NCI-H2227 (cell line): ENCODE measurements around the gene SHISA4.
"Not testable (repeated sequence)": the region's sequence is repeated elsewhere in the genome, so short reads cannot be mapped to it uniquely, and the experiment has no call there.

Source experiments
- DNase-seq: peaks from one replicate; lab custom pipeline; 2025; ENCODE audit not compliant: unreplicated experiment; lab: John Stamatoyannopoulos, UW

SHISA4 gene

DNA sequence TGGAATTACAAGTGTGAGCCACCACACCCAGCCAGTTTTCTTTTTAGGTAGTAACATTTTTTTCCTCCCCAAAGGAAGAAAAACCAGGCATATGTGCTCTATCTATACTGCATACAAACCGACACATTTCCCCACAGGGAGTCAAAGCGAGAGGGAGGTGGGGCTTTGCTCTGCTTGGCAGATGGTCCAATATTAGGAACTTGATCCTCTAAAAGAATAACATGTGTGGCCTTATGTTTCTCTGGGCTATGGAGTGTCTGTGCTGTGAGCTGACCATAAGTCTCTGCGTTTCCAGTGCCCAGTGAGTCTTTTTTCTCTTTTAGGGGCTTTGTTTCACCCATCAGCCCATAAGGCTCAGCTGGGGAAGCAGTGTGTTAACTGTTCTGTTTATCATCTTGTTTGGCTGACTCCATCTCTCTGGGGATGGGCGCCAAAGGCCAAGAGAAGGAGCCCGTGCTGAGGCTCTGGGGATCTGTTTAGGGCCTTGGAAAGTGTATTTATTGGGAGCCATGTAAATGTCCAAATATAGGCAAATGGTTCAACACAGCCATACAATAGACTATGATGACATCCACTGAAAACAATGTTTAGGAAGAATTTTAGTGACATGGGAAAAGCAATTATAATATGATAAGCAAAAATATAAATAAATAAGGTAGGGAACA lies 37.4 kb downstream of the SHISA4 start:
- DNase-seq, result no peak

DNA sequence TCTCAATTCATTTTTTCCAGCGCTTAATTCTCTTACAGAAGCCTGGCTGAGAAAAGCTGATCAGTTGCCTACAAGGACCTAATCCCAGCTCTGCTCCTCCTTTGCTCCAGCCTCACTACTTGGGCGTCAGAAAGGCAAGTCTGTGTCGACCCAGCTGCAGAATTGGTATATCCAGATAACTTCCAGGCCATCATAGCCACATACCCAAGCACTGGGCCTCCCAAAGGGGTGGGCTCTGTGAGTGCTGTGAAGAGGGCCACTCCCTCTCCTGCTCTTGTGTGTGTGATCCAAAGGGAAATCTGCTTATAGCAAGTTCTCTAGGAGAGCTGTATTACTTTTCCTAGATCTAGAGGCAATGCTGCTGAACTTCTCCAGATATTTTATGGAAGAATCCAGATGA lies 39.6 kb downstream of the SHISA4 start:
- no peak for DNase-seq

DNA sequence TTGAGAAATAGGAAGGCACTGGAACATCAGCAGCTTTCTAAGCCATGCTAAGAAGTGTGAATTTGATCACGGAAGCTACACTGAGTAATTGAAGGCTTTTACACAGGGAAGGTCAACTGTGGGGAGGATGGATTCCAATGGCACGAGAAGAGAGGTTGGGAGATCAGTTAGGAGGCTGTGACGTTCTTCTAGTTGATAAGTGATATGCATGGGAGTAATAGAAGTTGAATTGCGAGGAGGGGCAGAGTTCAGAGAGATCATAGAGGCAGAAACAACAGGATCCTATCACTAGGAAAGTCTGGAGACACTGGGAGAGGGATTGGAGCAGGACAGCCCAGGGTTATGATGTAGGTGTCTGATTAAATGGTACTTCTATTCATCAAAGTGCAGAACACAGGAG lies 41.4 kb downstream of the SHISA4 start:
- no peak for DNase-seq

DNA sequence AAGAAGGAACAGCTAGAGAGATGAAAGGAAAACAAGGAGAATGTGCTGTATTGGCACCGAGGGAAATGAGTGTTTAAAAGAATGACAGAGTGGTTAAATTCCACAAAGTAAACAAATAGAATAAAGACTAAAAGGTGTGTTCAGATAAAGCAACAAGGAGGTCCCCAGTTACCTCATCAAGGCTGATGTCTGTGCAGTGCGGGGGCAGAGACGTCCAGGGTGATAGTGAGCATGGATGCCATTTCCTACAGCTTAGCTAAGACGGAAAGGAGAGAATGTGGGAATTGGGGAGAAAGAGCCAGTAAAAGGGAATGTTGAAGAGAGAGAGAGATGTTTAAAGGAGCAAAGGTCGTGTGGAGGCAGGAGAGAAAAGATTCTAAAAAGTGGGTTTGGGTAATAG lies 42.1 kb downstream of the SHISA4 start:
- DNase-seq, result no peak

DNA sequence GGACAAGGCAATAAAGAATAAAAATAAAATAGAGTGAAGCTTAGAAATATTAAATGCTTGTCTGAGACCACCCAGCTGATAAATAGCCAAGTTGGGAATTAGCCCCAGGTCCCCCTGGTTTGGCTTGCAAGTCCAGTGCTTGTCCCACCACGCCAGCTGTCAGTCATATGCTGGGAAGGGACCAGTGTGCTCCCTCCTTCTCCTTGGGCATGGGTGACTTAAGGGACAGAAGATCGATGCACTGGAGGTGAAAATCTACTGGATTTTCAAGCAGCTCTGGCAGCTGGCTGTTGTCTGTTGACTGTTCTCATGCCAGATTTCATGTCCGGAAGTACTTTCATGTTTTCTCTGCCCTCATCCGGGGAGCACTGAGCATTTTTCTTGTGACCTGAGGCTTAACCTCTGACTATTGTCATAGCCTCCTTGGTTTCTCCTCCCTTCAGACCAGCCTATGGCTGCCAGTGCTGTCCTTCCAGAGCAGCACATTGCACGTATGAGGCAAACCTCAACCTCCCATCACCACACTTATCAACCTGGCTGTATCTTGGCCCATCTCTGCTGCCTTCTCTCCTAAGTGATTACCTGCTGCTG lies 45.2 kb downstream of the SHISA4 start:
- DNase-seq, result no peak

DNA sequence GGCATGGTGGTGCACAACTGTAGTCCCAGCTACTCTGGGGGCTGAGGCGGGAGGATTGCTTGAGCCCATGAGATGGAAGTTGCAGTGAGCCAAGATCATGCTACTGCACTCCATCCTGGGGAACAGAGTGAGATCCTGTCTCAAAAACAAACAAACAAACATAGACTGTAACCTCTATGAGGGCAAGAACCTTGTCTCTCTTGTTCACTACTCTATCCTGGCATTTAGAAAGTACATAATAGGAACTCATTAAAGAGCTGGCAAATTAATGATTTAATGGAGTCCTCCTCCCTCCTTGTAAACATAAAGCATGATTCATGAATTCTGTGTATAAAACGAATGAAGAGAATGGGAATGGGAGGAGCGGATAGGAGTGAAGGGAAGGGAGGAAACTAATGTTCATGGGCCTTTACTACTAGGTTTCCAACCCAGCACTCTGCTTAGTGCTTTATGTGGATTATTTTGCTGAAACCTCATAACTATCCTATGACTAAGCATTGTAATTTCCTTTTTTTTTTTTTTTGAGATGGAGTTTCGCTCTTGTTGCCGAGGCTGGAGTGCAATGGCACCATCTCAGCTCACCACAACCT lies 49.0 kb downstream of the SHISA4 start:
- DNase-seq, result no peak

DNA sequence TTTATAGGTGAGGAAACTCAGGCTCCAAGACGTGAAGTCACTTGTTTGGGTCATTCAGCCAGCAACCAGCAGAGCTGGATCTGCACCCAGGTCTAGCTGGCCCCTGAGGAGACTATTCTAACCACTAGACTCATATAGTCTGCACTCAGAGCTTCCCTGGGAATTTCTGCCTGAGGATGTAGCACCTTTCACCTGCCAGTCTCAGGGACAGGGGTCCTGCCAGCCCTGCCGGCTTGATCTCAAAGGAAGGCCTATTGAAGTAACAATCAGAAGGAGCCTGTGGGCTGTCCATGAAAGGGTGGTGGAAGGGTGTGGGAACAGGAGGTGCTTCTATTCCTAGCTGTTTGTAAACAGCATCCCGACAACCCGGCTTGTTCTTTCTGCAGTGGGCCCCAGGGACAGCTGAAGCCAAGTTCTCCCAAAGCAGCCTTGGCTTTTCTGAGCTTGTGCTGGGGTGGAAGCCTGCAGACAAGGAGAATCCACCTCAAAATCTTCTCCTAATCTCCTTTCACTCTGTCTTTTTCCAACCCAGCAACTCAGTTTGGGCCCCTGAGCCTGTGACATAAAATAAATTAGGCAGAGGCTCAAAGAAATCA lies 49.8 kb downstream of the SHISA4 start:
- no peak for DNase-seq

DNA sequence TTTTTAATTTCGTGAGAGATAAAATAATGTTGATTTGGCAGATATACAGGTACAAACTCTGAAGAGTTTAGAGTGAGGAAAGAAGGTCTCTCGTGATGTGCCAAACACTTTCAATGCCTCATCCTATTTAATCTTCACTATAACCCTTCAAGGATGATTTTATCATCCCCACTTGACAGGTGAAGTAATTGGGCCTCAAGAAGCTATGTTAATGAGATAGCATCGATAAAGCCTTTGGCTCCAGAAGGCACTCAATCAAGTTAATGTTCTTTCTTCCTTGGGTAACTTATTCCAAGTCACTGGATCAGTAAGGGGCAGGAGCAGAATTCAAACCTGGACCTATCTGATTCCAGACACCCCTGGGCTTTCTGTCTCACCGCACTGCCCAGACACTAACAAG lies 50.5 kb downstream of the SHISA4 start:
- no peak for DNase-seq

DNA sequence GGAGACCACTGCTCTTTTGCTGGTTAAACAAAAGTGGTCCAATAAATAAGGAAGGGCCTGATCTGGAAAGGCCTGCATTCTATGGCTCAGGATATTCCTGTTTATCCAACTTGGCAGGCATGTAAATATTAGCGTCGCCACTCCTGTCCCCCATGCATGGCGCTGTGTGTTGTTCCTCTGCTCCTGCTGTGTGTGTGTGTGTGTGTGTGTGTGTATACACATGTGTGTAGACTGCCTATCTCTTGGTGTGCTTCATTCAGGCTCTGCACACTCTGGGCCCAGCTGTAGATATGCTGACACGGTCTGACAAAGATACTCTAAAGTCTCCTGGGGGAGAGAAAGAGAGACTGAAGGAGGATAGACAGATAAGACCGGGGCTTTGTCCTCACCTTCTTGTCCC lies 50.9 kb downstream of the SHISA4 start:
- no peak for DNase-seq

DNA sequence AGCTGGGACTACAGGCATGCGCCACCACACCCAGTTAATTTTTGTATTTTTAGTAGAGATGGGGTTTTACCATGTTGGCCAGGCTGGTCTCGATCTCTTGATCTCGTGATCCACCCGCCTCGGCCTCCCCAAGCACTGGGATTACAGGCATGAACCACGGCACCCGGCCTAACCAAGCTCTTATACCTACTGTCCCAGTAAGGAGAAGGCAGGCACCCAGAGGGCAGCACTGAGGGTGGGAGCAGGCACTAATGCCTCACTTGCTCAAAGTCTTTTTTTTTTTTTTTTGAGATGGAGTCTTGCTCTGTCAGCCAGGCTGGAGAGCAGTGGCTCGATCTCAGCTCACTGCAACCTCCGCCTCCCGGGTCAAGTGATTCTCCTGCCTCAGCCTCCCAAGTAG lies 51.6 kb downstream of the SHISA4 start:
- not testable (repeated sequence) for DNase-seq

DNA sequence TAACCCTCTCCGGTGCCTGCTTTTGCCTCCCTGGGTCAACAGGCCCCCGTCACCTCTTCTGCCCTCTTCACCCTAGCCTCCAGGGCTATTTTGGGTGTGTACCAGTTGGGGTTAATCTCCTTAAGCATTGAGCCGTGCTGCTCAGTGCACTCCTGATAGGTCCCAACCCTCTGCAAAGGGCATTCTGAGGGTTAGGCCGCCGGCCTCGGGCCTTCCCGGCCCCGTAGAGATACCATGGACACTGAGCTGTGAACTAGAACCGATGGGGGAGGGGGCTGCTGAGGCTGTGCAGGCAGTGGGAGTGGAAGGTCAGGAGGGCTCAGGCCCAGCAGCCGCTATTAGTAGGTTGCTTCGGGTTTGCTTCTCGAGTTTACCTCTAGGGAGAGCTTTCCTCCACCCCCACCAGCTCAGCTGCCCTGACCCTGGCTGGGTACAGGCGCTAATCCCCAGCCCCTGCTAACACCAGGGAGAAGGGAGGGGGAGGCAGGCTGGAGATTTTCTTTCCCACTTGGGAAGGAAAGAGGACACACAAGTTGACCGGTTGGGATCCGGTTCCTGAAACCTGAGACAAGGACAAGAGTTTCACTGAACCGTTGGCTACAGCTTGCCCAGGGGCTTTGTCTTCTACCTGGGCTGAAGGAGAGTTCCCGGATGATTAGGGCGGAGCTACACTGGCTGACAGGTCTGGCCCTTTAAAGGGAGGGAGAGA lies 52.9 kb downstream of the SHISA4 start:
- DNase-seq, result no peak

DNA sequence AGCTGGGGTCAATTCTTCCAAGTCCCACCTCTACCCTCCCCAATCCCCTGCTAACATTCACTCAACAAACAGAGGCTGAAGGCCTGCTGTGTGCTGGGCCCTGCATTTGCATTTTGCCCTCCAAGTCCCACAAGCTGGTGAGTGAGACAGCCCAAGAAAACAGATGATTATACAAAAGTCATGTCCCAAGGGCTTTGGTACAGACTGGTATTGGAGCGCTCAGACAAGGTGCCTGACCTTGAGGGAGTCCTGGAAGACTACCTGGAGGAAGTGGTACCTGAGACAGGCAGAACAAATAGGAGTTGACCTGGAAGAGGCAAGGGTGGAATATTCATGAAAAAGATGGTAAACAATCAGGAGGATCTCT lies 53.4 kb downstream of the SHISA4 start:
- DNase-seq, result no peak
